HG03575 (cell line): Measurements from ENCODE around the gene DNAJB5.

Experiments used
- ATAC-seq: cut with Tn5 transposase; IDR thresholded peaks from one replicate; pipeline ENCODE4 v1.9.1; 2021; ENCODE audit not compliant: unreplicated experiment, insufficient number of reproducible peaks, low FRiP score; ENCODE audit errors: extremely low read depth

DNAJB5 gene

GRCh38 chr9:34980181-34980761 is 9.3 kb upstream of the DNAJB5 start:
- ATAC-seq = no peak

DNA sequence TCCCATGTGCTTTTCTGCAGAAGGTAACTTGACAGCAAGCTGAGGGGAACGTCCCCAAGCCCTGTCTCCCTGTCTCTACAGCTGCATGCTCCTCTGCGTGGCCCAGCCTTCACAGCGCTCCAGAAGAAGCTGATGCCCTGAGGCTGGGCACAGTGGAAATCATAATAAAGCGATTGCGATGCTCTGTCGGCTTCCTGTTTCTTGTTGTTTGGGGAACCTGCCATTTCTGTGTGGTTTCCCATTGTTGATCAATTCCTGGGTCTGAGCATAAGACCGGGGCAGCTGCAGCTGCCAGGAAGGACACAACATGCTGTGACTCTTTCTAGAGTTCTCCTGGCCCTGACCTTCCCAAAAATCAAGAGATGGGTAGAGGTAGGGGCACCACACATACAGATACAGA is 7.2 kb upstream of the DNAJB5 start:
- ATAC-seq = no peak

- ATAC-seq = no peak
Measured at GRCh38 chr9:34983209-34983608, 6.3 kb upstream of the DNAJB5 start.

- ATAC-seq = no peak
Measured at GRCh38 chr9:34984049-34984448, 5.5 kb upstream of the DNAJB5 start.

- no peak for ATAC-seq
Measured at GRCh38 chr9:34985311-34985899, 4.1 kb upstream of the DNAJB5 start.

GRCh38 chr9:34986540-34987047 is 3.0 kb upstream of the DNAJB5 start:
- ATAC-seq = no peak

DNA sequence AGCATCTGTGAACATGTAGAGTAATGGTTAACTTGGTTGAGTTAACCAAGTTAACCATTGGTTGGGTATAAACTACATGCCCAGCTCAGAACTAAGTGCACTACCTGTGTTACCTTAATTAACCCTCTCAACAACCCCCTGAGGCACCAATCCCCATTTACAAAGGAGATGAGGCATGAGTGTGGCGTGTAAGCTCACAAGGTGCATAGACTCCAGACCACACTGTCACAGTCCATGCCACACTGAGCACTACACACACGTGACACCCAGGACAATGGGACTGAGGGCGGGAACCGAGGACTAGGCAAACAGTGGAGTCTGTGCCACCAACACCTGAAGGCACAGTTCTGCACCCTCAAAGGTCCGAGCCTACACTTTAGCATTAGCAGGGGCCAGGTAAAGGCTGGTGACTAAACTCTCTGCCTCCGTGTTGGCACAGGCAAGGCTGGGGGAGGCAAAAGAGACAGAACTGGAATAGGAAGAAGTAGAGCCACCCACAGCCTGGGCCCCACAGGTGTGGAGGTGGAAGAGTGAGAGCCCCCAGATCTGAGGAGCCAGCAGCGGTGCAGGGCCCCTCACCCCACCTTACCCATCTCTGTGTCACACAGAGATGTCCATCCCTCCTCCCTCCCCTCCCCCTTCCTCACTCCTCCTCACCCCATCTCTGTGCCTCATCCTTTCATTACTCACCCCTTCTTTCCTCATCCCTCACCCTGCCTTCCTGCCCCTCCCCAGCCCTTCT is 2.2 kb upstream of the DNAJB5 start:
- ATAC-seq = no peak

GRCh38 chr9:34988218-34989002 is 1.1 kb upstream of the DNAJB5 start:
- ATAC-seq = no peak

DNA sequence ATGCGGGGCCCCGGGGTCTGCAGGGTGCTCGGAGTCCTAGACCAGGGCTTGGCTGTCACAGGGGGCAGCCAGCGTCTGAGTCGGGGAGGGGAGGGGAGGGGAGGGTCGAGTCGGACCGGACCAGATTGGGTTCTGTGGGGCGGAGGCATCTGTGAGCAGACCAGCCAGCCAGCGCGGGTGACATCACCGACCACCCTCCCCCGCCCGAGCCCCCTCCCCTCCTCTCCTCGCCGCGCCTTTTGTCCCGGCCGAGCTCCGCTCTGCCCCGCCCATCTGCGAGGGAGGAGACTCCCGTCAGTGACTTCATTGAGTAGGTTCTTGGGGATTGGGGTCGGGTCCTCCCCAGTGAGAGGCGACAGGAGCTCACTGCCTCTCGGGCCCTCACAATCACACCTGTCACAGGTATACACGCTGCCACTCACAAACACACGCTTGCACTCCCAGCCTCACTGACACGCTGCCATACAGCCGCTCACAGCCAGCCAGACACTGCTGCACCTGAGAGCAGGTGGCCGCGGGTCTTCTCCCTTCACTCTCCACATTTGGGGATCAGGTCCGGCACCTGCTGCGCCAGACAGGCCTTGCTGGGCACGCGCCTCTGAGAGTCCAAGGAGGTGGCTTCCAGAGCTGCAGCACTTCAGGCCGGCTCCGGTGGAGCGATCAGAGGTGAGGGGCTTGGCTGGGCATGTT is 546 bp downstream of the DNAJB5 start:
- no peak for ATAC-seq

GRCh38 chr9:34990908-34991606 is 1.5 kb downstream of the DNAJB5 start:
- ATAC-seq = no peak

DNA sequence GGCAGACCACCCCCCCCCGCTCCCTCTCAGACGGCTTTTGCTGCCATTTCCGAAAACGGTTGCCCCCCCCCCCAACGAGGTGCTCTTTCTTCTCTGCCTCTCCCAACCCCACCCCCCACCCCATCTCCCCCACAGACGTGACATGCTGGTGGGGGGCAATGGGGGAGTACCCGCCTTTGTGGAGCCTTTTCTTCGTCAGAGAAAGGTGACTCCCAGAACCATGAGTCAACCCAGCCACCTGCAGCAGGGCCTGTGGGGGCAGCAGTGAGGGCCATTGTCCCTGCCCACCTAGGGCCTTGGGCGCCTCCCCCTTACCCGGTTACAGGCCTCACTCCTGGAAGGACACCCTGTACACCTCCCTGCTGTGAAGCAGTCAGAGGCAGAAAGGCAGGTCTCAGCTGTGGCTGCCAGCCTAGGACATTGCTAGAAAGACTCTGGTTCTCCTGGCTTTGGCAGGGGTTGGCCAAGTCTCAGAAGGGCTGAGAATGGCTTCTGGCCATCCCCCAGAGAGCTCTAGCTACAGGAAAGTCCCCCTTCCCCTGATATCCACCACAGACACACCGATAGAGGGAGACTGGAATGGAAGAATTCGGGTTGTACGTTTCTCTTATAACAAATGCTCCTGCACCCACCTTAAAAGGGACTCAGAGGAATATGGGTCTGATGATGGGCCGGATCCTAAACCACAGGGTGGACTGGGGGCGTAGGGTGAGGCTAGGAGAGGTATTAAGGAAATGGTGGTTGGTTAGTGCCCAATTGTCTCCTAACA is 2.2 kb downstream of the DNAJB5 start:
- no peak for ATAC-seq

DNA sequence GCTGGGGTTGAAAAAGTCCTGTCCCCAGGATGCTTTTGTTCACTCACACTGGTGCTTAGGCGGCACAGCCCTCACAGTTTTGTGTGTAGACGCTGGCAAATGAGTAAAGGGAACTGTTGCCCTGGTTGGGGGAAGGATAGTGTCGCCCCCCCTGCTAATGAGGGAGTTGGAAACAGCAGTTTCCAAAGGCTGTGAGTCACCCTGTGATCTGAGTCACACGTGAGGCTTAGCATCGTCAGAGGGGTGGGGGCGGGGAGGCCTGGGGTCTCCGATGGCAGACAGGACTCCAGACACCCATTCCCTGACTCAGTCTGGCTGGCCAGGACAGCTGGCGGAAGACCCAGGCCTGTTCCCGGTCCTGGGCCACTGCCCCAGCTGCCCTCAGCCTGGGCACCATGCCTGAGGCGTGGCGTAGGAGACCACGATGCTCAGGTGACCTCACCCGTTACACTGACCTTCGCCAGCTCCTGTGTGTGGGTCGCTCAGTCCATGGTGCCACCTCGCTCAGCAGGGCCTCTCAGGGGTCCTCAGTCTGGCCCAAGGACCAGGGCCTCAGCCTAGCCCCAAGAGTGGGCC is 2.9 kb downstream of the DNAJB5 start:
- no peak for ATAC-seq

- ATAC-seq = no peak
Measured at GRCh38 chr9:34993502-34994259, 4.1 kb downstream of the DNAJB5 start.

DNA sequence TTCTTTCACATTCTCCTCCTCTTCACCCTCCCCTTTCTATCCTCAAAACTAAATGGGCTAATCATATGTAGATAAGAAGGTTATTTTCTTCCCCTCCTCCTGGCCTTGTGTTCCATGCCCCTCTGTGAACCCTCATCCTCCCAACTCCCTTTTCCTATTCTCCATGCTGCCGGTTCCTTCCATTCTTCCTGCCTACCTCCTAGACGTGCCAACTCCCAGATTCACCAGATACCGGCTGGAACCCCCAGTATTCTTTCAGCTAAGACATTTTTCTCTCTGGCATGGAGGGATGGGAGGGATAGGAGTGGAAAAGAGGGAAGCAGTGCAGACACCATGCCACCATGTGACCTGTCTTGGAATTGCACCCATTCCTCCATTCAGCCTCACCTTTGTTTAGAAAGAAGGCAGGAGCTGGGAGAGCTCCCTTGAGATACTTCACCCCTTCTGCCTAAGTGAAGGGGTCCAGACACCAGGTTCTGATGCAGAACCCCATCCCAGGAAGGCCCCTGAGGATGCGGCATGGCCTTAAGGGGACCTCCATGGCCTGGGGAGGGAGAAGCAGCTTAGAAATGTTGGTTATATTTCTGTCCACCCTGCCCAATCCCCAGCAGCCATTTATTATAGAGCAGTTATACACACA is 4.8 kb downstream of the DNAJB5 start:
- ATAC-seq = no peak

GRCh38 chr9:34994900-34995669 is 5.5 kb downstream of the DNAJB5 start:
- ATAC-seq = no peak

GRCh38 chr9:34995670-34996060 is 6.1 kb downstream of the DNAJB5 start:
- no peak for ATAC-seq
